Inferior parietal cortex (tissue), 1 donor: Measurements from ENCODE around the gene NUP50.

ENCODE experiments used
- DNase-seq: peaks from one replicate; pipeline ENCODE4 v3.0.0-alpha.2; 2016; ENCODE audit errors: extremely low spot score

Gene NUP50

GRCh38 chr22:45163451-45164269, at the start of gene NUP50:
TSS of gene NUP50 (plus strand) at chr22:45163925. CDS start at chr22:45168178, 4,253 bp downstream.
- peak; percentile 93 for DNase-seq

DNA sequence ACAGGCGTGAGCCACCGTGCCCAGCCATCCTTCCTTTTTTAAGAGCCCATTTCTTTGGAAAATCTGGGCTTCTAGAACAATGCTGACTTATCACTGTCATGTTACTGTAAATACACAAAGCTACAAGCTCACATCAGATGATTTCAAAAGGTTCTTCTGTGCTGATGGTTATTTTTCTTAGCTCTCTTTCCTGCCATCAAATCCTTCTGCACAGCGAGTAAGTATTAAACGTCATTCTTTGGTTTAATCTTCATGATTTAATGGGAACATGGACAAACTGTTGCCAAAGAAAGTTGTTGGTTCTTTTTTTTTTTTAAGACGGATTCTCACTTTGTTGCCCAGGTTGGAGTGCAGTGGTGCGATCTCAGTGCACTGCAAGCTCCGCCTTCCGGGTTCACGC, 43.3 kb upstream of the NUP50 start:
- DNase-seq, result no peak

GRCh38 chr22:45120931-45121330, 42.8 kb upstream of the NUP50 start:
- DNase-seq, result no peak

DNA sequence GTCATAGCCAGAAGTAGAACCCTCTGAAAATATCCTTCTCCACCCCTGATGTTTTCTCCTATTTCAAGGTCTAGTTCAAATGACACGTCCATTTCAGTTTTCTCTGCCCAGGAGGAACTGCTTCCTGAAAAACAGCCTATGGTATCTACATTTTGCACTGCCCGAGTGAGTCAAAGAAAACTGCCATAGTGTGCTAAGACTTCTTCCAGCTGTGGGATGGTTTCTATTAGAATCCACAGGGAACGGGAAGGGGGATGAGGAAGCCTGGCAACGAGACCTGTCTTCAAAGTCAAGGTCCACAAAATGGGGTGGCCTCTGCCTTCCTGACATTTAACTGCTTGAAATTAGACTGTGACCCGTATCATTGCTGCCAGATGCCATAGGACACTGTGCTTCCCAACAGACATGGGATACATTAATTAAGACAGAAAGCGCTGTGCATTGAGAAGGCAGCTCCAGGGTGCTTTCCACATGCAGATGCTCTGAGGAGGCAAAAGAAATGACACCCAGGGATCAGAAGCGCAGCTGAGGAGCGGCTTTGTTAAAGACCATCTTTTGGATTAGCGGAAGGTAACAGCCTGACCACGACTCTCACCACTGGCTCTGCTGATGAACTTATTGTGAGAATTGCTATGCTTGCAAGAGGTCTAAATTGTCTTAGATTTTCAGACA, 39.4 kb upstream of the NUP50 start:
- DNase-seq, result no peak

- peak; percentile 24 for DNase-seq
Measured at GRCh38 chr22:45125188-45125587, 38.5 kb upstream of the NUP50 start.

GRCh38 chr22:45127866-45128265, 35.9 kb upstream of the NUP50 start:
- DNase-seq, result no peak

DNA sequence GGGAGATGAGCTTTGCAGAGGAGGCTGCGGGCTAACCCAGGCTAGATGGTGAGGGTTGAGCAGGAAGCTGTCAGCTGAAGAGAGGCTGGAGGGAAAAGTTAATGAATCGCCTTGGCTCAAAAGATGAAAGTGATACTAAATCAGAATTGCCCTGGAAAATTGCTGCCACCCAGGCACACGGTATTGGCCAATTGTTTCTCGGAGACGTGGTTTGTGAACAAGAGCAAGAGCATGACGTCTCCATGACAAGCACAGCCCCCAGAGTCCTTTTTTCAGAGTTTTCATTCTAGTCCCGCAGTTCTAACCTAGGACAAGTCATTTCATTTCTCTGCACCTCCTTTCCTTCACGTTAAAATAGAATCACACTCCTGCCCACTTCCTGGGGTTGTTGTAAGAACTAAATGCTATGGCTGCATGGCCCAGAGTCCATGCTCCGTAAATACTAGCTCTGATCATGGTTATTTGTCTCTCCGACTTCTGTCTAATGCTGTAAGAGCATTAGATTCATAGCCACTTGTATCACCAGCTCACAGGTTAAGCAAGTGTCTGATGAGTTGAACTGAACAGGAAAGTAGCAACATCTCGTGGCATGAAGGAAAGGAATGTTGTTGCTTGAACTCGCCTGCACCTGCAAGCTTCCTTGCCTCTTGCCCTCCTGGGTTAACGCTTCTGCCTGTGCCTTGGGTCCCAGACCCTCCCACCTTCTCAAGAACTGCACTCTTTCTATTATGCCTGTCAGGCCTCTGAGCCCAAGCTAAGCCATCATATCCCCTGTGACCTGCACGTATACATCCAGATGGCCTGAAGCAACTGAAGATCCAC, 33.8 kb upstream of the NUP50 start:
- DNase-seq, result no peak

DNA sequence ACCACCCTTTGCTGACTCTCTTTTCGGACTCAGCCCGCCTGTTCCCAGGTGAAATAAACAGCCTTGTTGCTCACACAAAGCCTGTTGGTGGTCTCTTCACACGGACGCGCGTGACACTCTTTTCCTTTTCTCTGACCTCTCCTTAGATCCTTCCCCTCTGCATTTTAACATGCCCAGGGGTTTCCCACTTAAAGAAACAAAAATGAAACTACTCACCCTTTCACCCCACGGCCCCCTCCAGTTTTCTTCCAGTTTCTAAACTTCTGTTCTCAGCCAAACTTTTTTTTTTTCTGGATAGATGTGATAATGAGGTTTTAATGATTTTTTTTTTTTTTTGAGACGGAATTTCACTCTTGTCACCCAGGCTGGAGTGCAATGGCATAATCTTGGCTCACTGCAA, 32.8 kb upstream of the NUP50 start:
- no peak for DNase-seq

GRCh38 chr22:45131749-45132148, 32.0 kb upstream of the NUP50 start:
- no peak for DNase-seq

DNA sequence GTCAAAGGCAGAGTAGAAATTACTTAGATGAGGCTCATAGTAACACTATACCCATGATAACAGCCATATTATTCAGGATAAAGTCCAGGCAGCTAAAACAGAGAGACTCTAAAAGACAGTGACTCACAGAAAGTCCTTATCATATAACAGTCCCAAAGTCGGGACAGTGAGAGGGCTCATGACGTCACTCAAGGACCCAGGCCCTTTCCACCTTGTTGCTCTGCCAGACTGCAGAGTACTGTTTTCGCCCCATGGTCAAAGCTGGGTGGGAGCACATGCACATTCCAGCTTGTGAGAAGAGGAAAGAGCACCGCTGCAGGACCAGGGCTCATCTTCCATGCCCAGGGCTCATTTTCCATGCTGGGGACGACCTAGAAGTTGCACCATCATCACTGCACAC, 29.4 kb upstream of the NUP50 start:
- DNase-seq, result no peak

- no peak for DNase-seq
Measured at GRCh38 chr22:45136594-45136993, 27.1 kb upstream of the NUP50 start.

- DNase-seq, result no peak
Measured at GRCh38 chr22:45139693-45140092, 24.0 kb upstream of the NUP50 start.

DNA sequence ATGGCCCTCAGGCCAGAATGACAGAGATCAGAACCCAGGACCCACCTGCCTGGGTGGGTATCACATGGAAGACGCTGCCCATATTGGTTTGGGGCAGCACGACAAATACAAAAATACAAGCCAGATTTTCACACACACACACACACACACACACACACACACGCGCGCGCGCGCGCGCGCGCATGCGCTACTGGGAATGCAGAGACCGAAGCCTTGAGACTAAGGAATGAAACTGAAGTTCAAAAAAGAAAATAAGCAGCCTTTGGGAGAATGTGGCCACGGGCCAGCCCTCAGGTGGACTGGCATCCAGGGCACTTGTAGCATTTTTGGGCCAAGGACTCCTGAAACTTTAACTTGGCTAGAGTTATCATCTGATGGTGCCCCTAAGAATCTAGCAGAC, 21.3 kb upstream of the NUP50 start:
- no peak for DNase-seq

DNA sequence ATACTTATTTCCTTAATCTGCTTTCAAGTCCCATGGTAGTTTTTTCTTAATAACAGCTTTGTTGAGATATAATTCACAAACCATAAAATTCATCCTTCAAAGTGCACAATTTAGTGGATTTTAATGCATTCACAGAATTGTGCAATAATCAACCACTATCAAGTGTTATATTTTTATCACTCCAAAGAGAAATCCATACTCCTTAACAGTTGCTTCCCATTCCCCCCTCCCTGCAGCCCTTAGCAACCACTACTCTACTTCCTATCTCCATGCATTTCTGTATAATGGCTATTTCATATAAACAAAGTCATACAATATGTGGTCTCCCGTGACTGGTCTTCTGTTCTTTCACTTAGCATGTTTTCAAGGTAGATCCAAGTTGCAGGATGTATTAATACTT, 18.8 kb upstream of the NUP50 start:
- no peak for DNase-seq

- no peak for DNase-seq
Measured at GRCh38 chr22:45149671-45150070, 14.1 kb upstream of the NUP50 start.

- no peak for DNase-seq
Measured at GRCh38 chr22:45150139-45150538, 13.6 kb upstream of the NUP50 start.

DNA sequence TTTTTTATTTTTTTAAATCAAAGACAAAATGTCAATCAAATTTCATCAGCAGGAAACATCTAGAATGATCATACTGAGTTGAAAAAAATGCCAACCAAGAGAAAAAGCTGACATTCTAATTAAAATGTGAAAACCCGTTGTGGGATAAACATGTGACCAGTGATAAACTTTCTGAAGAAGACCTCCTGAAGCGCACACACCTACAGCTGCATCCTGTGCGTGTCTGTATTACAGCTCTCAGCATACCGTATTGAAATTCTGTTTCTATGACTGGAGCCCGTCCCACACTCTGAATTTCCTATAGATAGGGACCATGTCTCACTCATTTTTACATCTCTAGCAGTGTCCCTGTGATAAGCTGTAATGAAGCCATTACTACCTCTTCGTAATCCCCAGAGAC, 12.2 kb upstream of the NUP50 start:
- no peak for DNase-seq

DNA sequence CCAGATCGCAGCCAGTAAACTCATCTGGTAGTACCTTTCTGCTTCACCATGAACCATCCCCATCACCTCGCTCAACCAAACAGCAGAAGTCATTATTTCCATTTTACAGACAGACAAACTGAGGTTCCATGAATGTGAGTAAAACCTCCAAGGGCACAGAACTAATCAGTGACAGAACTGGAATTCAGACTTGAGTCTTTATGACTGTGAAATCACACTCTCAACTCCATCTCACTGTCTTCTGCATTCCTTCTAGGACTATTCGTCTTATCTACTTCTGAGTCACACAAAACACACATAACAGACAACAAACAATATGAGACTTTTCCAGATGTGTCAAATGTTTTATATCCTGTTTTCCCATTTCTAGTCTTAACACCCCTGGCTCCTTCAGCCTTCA, 9.3 kb upstream of the NUP50 start:
- DNase-seq, result no peak

DNA sequence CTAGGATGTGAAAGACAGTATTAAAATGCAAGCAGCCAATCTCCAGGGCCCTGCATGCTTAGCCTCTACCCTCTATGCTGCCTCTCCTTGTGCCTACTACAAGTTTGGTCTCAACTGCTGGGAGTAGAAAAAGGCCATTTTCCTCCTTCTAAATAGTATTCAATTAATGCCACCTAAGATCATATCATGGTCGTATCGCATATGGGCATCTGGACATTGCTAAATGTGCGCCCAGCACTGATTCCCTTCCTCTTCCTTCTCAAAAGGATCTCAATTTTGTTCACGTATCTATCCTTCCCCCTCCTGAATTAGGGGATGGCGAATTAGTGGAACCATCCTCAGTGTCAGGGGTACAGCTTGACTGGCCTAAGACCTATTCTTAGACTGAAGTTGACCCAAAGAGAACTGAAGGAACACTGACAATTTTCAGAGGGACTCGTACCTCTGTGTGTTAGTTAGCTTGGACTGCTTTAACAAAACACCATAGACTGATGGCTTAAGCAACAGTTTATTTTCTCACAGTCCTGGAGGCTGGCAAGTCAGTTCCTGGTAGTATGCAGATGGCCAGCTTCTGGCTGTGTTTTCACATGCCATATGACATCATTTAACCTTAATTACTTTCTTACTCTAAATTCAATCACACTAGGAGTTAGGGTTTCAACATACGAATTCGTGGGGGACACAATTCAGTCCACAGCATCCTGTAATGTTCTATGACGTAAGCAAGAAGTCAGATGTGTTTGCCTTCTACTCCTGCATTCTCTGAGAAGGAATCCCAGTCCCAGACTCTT, 8.5 kb upstream of the NUP50 start:
- DNase-seq, result no peak

DNA sequence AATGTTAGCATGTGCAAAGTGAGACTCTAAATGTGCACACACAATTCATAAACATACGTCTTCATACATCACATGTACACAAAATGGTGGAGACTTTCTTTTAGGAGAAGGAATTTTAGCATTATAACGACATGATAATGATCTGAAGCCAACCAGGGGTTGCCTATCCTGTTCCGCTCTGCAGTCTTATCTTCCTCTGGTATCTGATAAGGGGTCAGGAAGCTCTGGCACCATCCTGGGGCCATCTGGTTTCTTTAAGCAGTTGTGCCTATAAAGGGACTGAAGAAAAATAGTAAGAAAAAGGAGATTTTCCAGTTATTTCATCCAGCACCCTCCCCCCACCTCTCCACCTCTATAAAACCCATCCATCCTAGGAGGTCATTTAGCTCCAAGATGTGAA, 5.8 kb upstream of the NUP50 start:
- no peak for DNase-seq

DNA sequence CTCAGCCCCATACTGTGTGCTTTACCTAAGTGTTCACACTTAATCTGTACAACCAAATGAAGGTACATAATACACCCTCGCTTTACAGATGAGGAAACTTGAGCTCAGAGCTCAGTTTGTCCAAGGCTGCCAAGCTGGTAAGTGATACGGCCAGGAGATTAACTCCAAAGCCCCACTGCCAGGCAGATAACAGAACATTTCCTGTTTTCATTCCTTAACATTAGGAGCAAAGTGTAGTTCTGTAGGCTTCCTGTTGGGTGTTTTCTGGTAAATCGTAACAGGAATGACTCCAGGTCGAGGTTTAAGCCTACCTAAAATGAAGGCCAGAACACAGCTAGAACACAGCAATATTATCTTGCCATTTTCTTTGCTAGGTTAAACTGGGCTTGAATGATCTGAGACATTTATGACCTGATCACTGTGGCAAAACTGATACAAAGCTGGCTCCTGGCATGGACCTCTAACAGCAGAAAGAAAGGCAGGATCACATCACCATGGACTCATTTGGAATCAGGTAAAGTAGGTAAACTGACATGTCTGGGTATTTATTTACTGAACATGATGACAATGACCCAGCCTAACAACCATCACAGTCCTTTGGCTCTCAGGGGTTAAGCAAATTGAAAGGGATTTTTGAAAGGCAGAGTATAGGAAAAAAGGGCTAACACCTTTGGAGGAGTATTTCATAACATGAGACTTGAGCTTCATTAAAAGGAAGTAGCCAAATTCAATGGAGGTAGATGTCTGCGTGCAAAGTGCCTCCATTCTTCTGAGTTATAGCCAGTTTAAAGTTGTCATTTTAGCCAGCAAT, 3.9 kb upstream of the NUP50 start:
- DNase-seq, result no peak
